ENCODE data around the gene MEA1. TPM values are rescaled to one million over a fixed set of nuclear protein-coding genes. Genes with fewer than 3 reads are reported as not detected.

Gene MEA1
- total and polyA plus RNA-seq, 2 experiments from 2014 or later = 70.5 to 205 TPM

DNA sequence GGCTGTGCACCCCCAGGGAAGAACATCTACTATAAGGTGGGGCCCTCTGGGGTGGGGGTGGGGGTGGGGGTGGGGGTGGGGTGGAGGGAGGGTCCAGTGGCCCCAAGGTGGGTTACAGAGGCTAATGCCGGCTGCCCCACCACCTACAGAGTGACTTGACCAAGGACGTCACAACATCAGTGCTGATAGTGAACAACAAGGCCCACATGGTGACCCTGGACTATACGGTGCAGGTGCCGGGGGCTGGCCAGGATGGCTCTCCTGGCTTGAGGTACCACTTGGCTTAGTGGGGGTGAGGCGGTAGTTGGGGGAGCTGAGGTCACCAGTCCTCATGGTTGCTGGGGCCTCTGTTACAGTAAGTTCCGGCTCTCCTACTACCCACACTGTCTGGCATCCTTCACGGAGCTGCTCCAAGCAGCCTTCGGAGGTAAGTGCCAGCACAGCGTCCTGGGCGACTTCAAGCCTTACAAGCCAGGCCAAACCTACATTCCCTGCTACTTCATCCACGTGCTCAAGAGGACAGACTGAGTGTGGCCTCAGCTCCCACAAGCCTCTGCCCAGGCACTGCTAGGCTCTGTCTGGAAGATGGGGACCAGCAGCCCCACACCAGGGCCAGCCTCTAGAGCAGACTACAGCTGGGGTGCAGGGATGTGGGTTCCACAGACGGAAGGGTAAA lies 50.4 kb downstream of the MEA1 start:
- Mint-ChIP-seq H3K27me3 (ENCODE audit: insufficient read depth, low read depth, poor library complexity) (peaks cover 25% of the 10 kb centered on the region), H3K4me3 (no peak overlapping the region), H3K9me3 (no peaks in the 10 kb centered on the region), H3K4me1 (peaks cover 10% of the 10 kb centered on the region; the same call in 2 of the 3 replicates), H3K27ac (no peak overlapping the region), H3K36me3 (ENCODE audit: low read depth) (peaks cover 3% of the 10 kb centered on the region; the same call in 2 of the 3 replicates)
- H3K36me3 ChIP-seq (ENCODE audit: insufficient read depth) = no peaks in the 10 kb centered on the region; the same call in 1 of the 2 replicates
- H4K20me1 ChIP-seq (replicated peaks; ENCODE audit: insufficient read depth) = no peaks in the 10 kb centered on the region
- no peaks in the 10 kb centered on the region for H3K79me2 ChIP-seq (replicated peaks; ENCODE audit: insufficient read depth)
- peaks cover 7% of the 10 kb centered on the region; the same call in 1 of the 2 replicates for H3K4me1 ChIP-seq (ENCODE audit: insufficient read depth)
- H2AFZ ChIP-seq = no peak overlapping the region
- H3F3A ChIP-seq (replicated peaks; ENCODE audit: low read depth) = peaks cover 17% of the 10 kb centered on the region; the same call in 1 of the 2 replicates
- TF ChIP-seq, protein P1, sequence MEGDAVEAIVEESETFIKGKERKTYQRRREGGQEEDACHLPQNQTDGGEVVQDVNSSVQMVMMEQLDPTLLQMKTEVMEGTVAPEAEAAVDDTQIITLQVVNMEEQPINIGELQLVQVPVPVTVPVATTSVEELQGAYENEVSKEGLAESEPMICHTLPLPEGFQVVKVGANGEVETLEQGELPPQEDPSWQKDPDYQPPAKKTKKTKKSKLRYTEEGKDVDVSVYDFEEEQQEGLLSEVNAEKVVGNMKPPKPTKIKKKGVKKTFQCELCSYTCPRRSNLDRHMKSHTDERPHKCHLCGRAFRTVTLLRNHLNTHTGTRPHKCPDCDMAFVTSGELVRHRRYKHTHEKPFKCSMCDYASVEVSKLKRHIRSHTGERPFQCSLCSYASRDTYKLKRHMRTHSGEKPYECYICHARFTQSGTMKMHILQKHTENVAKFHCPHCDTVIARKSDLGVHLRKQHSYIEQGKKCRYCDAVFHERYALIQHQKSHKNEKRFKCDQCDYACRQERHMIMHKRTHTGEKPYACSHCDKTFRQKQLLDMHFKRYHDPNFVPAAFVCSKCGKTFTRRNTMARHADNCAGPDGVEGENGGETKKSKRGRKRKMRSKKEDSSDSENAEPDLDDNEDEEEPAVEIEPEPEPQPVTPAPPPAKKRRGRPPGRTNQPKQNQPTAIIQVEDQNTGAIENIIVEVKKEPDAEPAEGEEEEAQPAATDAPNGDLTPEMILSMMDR (conservative IDR thresholded peaks at IDR 0.05; ENCODE audit: low read depth in 2 of 2) = no peak
- TF ChIP-seq NANOG (IDR thresholded peaks at IDR 0.05; ENCODE audit: borderline replicate concordance) (no peak), JUNB (IDR thresholded peaks at IDR 0.05; ENCODE audit: unreplicated experiment) (no peak), CREB1 (CRISPR knock-in tag; IDR thresholded peaks at IDR 0.05; ENCODE audit: low read depth) (no peak), STAT1 (IDR thresholded peaks at IDR 0.05; ENCODE audit: unreplicated experiment) (no peak), EZH2 (IDR thresholded peaks at IDR 0.05; ENCODE audit: low read depth, unreplicated experiment) (no peak), ZNF114 (CRISPR knock-in tag; IDR thresholded peaks at IDR 0.05) (no peak), EZH2phosphoT487 (IDR thresholded peaks at IDR 0.05; ENCODE audit: unreplicated experiment) (no peak), ZNF331 (CRISPR knock-in tag; IDR thresholded peaks at IDR 0.05; ENCODE audit: low read depth) (no peak), POLR2AphosphoS5 (IDR thresholded peaks at IDR 0.05; ENCODE audit: low read depth) (no peak)
- TF ChIP-seq, protein P2, sequence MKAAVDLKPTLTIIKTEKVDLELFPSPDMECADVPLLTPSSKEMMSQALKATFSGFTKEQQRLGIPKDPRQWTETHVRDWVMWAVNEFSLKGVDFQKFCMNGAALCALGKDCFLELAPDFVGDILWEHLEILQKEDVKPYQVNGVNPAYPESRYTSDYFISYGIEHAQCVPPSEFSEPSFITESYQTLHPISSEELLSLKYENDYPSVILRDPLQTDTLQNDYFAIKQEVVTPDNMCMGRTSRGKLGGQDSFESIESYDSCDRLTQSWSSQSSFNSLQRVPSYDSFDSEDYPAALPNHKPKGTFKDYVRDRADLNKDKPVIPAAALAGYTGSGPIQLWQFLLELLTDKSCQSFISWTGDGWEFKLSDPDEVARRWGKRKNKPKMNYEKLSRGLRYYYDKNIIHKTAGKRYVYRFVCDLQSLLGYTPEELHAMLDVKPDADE (IDR thresholded peaks at IDR 0.05) = no peak
- TF ChIP-seq, protein P3, sequence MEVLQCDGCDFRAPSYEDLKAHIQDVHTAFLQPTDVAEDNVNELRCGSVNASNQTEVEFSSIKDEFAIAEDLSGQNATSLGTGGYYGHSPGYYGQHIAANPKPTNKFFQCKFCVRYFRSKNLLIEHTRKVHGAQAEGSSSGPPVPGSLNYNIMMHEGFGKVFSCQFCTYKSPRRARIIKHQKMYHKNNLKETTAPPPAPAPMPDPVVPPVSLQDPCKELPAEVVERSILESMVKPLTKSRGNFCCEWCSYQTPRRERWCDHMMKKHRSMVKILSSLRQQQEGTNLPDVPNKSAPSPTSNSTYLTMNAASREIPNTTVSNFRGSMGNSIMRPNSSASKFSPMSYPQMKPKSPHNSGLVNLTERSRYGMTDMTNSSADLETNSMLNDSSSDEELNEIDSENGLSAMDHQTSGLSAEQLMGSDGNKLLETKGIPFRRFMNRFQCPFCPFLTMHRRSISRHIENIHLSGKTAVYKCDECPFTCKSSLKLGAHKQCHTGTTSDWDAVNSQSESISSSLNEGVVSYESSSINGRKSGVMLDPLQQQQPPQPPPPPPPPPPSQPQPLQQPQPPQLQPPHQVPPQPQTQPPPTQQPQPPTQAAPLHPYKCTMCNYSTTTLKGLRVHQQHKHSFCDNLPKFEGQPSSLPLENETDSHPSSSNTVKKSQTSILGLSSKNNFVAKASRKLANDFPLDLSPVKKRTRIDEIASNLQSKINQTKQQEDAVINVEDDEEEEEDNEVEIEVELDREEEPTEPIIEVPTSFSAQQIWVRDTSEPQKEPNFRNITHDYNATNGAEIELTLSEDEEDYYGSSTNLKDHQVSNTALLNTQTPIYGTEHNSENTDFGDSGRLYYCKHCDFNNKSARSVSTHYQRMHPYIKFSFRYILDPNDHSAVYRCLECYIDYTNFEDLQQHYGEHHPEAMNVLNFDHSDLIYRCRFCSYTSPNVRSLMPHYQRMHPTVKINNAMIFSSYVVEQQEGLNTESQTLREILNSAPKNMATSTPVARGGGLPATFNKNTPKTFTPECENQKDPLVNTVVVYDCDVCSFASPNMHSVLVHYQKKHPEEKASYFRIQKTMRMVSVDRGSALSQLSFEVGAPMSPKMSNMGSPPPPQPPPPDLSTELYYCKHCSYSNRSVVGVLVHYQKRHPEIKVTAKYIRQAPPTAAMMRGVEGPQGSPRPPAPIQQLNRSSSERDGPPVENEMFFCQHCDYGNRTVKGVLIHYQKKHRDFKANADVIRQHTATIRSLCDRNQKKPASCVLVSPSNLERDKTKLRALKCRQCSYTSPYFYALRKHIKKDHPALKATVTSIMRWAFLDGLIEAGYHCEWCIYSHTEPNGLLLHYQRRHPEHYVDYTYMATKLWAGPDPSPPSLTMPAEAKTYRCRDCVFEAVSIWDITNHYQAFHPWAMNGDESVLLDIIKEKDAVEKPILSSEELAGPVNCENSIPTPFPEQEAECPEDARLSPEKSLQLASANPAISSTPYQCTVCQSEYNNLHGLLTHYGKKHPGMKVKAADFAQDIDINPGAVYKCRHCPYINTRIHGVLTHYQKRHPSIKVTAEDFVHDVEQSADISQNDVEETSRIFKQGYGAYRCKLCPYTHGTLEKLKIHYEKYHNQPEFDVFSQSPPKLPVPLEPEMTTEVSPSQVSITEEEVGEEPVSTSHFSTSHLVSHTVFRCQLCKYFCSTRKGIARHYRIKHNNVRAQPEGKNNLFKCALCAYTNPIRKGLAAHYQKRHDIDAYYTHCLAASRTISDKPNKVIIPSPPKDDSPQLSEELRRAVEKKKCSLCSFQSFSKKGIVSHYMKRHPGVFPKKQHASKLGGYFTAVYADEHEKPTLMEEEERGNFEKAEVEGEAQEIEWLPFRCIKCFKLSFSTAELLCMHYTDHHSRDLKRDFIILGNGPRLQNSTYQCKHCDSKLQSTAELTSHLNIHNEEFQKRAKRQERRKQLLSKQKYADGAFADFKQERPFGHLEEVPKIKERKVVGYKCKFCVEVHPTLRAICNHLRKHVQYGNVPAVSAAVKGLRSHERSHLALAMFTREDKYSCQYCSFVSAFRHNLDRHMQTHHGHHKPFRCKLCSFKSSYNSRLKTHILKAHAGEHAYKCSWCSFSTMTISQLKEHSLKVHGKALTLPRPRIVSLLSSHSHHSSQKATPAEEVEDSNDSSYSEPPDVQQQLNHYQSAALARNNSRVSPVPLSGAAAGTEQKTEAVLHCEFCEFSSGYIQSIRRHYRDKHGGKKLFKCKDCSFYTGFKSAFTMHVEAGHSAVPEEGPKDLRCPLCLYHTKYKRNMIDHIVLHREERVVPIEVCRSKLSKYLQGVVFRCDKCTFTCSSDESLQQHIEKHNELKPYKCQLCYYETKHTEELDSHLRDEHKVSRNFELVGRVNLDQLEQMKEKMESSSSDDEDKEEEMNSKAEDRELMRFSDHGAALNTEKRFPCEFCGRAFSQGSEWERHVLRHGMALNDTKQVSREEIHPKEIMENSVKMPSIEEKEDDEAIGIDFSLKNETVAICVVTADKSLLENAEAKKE (CRISPR knock-in tag; IDR thresholded peaks at IDR 0.05) = no peak
- TF ChIP-seq, protein P4, sequence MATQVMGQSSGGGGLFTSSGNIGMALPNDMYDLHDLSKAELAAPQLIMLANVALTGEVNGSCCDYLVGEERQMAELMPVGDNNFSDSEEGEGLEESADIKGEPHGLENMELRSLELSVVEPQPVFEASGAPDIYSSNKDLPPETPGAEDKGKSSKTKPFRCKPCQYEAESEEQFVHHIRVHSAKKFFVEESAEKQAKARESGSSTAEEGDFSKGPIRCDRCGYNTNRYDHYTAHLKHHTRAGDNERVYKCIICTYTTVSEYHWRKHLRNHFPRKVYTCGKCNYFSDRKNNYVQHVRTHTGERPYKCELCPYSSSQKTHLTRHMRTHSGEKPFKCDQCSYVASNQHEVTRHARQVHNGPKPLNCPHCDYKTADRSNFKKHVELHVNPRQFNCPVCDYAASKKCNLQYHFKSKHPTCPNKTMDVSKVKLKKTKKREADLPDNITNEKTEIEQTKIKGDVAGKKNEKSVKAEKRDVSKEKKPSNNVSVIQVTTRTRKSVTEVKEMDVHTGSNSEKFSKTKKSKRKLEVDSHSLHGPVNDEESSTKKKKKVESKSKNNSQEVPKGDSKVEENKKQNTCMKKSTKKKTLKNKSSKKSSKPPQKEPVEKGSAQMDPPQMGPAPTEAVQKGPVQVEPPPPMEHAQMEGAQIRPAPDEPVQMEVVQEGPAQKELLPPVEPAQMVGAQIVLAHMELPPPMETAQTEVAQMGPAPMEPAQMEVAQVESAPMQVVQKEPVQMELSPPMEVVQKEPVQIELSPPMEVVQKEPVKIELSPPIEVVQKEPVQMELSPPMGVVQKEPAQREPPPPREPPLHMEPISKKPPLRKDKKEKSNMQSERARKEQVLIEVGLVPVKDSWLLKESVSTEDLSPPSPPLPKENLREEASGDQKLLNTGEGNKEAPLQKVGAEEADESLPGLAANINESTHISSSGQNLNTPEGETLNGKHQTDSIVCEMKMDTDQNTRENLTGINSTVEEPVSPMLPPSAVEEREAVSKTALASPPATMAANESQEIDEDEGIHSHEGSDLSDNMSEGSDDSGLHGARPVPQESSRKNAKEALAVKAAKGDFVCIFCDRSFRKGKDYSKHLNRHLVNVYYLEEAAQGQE (IDR thresholded peaks at IDR 0.05; ENCODE audit: unreplicated experiment) = no peak
- H3K27me3 ChIP-seq (ENCODE audit: insufficient read depth) = peaks cover 24% of the 10 kb centered on the region
- no peak overlapping the region for H3K27ac ChIP-seq (ENCODE audit: low read depth)
- DNase-seq (ENCODE audit: low spot score) (no peak), ATAC-seq (no peak)
- no peak overlapping the region for H3K4me2 ChIP-seq
- H3K9me2 ChIP-seq (ENCODE audit: insufficient read depth) = no peaks in the 10 kb centered on the region
- no peak overlapping the region for H3K4me3 ChIP-seq
